Measurements from ENCODE around the gene GEMIN2.

DNA sequence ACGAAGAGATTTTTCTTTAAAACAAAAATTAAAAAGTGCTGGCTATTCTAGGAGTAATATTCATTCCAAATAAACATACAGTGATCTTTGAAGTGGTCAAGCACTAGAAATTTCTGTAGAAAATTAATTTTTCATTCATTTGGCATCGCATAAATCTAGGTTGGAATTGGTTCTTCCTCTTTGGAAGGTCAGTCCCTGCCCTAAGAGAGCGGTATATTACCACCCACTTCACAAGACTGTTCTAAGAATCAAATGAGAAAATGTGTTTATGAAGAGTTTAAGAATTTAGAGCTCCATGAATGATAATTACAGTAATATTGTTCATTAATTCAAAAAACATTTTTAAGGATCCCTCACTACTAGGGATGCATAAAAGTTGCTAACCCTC is 444 bp upstream of the GEMIN2 start:
- TF ChIP-seq GATA3 (IDR thresholded peaks at IDR 0.05; ENCODE audit: low read depth, low read length) (no peak), GATA2 (IDR thresholded peaks at IDR 0.05; ENCODE audit: low read depth, low read length) (no peak)
